Measurements from ENCODE around the gene SLC6A19.
A peak's percentile ranks its signal among the peaks of the same experiment; 100 is the strongest.

Gene SLC6A19

DNA sequence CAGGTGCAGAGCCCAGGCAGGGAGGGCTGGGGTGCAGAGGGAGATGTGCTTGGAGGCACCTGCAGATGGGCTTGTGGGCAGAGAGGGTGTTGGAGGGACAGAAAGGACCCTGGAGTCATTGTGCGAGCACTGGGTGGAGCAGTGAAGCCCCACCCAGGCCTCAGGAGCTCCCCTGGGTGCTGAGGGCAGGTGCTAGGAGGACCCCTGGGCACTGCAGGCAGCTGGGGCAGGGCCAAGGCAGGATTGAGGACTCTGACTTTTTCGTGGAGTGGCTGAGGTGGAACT is 13.5 kb downstream of the SLC6A19 start:
- DNase-seq, result no peak
- Histone ChIP-seq H3K18ac (ENCODE audit: low read depth in 1 of 2, low read length in 2 of 2) (no peak overlapping the region), H3K9me3 (ENCODE audit: control insufficient read depth, low read length) (peaks cover 8% of the 10 kb centered on the region), H3K79me1 (replicated peaks; ENCODE audit: low read length, poor library complexity, severe bottlenecking) (no peaks in the 10 kb centered on the region), H3K14ac (ENCODE audit: low read length in 2 of 2) (no peak overlapping the region), H3K4me2 (ENCODE audit: low read length, poor library complexity, severe bottlenecking) (no peak overlapping the region), H3K4me1 (ENCODE audit: control insufficient read depth, insufficient read depth, low read depth, low read length) (peaks cover 5% of the 10 kb centered on the region), H3K36me3 (ENCODE audit: control insufficient read depth in 1 of 2, insufficient read depth in 2 of 2, low read depth in 1 of 2, low read length in 2 of 2) (no peaks in the 10 kb centered on the region), H3K4ac (ENCODE audit: low read depth in 1 of 2, low read length in 2 of 2) (no peak overlapping the region), H4K91ac (ENCODE audit: low read length) (no peak overlapping the region), H2BK12ac (ENCODE audit: low read length in 2 of 2) (no peak overlapping the region), H3K27ac (ENCODE audit: low read length, poor library complexity, severe bottlenecking) (no peak overlapping the region), H3K23ac (ENCODE audit: low read length in 2 of 2) (no peak overlapping the region), H2BK15ac (ENCODE audit: low read depth, poor library complexity, severe bottlenecking) (no peak overlapping the region), H4K8ac (ENCODE audit: low read length) (no peak overlapping the region), H2AK5ac (ENCODE audit: low read length, severe bottlenecking) (no peak overlapping the region), H2BK120ac (ENCODE audit: low read depth, low read length) (no peak overlapping the region), H3K4me3 (ENCODE audit: insufficient read depth in 1 of 2, low read depth in 1 of 2, low read length in 2 of 2) (no peak overlapping the region), H2BK5ac (ENCODE audit: low read depth, low read length, poor library complexity, severe bottlenecking) (no peak overlapping the region), H3K27me3 (ENCODE audit: control insufficient read depth in 1 of 2, insufficient read depth in 1 of 2, low read length in 2 of 2) (peaks cover 0 to 21% of the 10 kb centered on the region in 2 experiments), H2AFZ (ENCODE audit: low read depth, low read length) (no peak overlapping the region), H3K9ac (ENCODE audit: low read length) (no peak overlapping the region)
- 92% methylated on average over 1 of the region's 2 CpGs for WGBS

DNA sequence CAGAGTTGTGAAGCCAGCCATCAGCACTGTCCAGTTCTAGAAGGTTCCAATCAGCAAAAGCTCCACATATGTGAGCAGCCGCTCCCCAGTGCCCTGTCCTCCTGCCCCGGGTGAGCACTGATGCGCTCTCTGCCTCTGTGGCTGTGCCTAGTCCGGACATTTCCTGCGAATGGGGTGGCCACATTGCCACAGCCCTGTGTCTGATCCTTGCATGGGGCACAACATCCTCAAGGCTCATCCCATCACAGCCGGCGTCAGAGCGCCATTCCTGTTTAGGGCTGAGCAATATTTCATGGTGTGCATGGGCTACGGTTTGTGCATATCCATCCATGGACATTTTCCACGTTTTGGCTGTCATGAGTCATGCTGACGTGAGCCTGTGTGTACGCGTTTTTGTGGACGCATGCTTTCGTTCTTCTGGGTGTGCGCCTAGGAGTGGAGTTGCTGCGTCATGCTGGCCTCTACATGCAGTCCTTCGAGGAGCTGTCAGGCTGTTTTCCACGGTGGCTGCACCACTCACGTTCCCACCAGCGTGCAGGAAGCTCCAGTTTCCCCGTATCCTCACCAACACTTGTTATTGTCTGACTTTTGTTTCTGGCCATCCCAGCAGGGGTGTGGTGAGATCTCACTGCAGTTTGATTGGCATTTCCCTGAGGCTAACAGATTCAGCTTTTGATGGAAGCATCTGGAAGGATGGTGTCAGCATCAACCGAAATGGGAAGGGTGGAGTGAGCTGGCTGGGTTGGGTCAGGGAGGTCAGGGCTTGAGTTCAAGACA is 14.1 kb downstream of the SLC6A19 start:
- Histone ChIP-seq H3K4me3 (ENCODE audit: insufficient read depth in 1 of 2, low read depth in 1 of 2, low read length in 2 of 2) (no peak overlapping the region), H3K4ac (ENCODE audit: low read depth in 1 of 2, low read length in 2 of 2) (no peak overlapping the region), H3K36me3 (ENCODE audit: control insufficient read depth in 1 of 2, insufficient read depth in 2 of 2, low read depth in 1 of 2, low read length in 2 of 2) (no peaks in the 10 kb centered on the region), H3K18ac (ENCODE audit: low read depth in 1 of 2, low read length in 2 of 2) (no peak overlapping the region), H3K4me2 (ENCODE audit: low read length, poor library complexity, severe bottlenecking) (no peak overlapping the region), H2BK15ac (ENCODE audit: low read depth, poor library complexity, severe bottlenecking) (no peak overlapping the region), H3K9me3 (ENCODE audit: control insufficient read depth, low read length) (peaks cover 8% of the 10 kb centered on the region), H2AFZ (ENCODE audit: low read depth, low read length) (no peak overlapping the region), H2AK5ac (ENCODE audit: low read length, severe bottlenecking) (no peak overlapping the region), H2BK12ac (ENCODE audit: low read length in 2 of 2) (no peak overlapping the region), H3K79me1 (replicated peaks; ENCODE audit: low read length, poor library complexity, severe bottlenecking) (no peaks in the 10 kb centered on the region), H3K27ac (ENCODE audit: low read length, poor library complexity, severe bottlenecking) (no peak overlapping the region), H3K27me3 (ENCODE audit: control insufficient read depth in 1 of 2, insufficient read depth in 1 of 2, low read length in 2 of 2) (peaks cover 0 to 16% of the 10 kb centered on the region in 2 experiments), H2BK120ac (ENCODE audit: low read depth, low read length) (no peak overlapping the region), H4K8ac (ENCODE audit: low read length) (no peak overlapping the region), H2BK5ac (ENCODE audit: low read depth, low read length, poor library complexity, severe bottlenecking) (no peak overlapping the region), H3K9ac (ENCODE audit: low read length) (no peak overlapping the region), H3K4me1 (ENCODE audit: control insufficient read depth, insufficient read depth, low read depth, low read length) (peaks cover 5% of the 10 kb centered on the region), H3K14ac (ENCODE audit: low read length in 2 of 2) (no peak overlapping the region), H3K23ac (ENCODE audit: low read length in 2 of 2) (no peak overlapping the region), H4K91ac (ENCODE audit: low read length) (no peak overlapping the region)
- DNase-seq, result no peak
- whole genome bisulfite sequencing, result 93% methylated on average over 21 of the region's 23 CpGs

DNA sequence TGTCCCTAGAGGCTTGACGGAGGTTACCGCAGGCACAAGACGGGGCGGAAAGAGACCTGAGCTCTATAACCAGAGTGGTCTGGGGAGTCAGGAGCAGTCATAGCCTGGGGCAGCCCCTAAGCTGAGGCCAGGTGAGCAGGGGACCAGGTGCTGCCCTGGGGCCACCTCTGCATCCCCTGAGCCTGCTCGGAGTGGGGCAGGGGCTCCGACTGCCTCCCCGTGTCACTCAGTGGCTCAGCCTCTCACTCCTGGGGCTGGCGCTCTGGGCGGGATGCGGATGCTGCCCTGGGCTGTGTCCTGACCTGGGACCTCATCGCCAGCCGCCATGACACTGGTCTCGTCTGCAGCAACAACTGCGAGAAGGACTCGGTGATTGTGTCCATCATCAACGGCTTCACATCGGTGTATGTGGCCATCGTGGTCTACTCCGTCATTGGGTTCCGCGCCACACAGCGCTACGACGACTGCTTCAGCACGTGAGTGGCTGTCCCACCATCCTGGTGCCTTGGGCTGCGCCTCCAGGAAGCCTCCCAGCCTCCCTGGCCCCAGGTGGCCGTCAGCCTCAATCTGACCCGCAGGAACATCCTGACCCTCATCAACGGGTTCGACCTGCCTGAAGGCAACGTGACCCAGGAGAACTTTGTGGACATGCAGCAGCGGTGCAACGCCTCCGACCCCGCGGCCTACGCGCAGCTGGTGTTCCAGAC is 15.0 kb downstream of the SLC6A19 start:
- H3K23ac ChIP-seq (ENCODE audit: low read length in 2 of 2), result no peak overlapping the region
- H3K4me1 ChIP-seq (ENCODE audit: control insufficient read depth, insufficient read depth, low read depth, low read length), result peaks cover 5% of the 10 kb centered on the region
- no peak overlapping the region for H3K18ac ChIP-seq (ENCODE audit: low read depth in 1 of 2, low read length in 2 of 2)
- no peak overlapping the region for H2AK5ac ChIP-seq (ENCODE audit: low read length, severe bottlenecking)
- H2BK12ac ChIP-seq (ENCODE audit: low read length in 2 of 2), result no peak overlapping the region
- H3K4ac ChIP-seq (ENCODE audit: low read depth in 1 of 2, low read length in 2 of 2), result no peak overlapping the region
- no peak overlapping the region for H2BK15ac ChIP-seq (ENCODE audit: low read depth, poor library complexity, severe bottlenecking)
- H3K4me3 ChIP-seq (ENCODE audit: insufficient read depth in 1 of 2, low read depth in 1 of 2, low read length in 2 of 2), result no peak overlapping the region
- H4K8ac ChIP-seq (ENCODE audit: low read length), result peak overlapping the region; percentile 27
- H3K9me3 ChIP-seq (ENCODE audit: control insufficient read depth, low read length), result peaks cover 8% of the 10 kb centered on the region
- H3K9ac ChIP-seq (ENCODE audit: low read length), result no peak overlapping the region
- 94% methylated on average over 38 of the region's 38 CpGs for WGBS
- H2BK120ac ChIP-seq (ENCODE audit: low read depth, low read length), result no peak overlapping the region
- no peak overlapping the region for H3K14ac ChIP-seq (ENCODE audit: low read length in 2 of 2)
- H3K36me3 ChIP-seq (ENCODE audit: control insufficient read depth in 1 of 2, insufficient read depth in 2 of 2, low read depth in 1 of 2, low read length in 2 of 2), result no peaks in the 10 kb centered on the region
- no peak overlapping the region for H3K27ac ChIP-seq (ENCODE audit: low read length, poor library complexity, severe bottlenecking)
- H3K27me3 ChIP-seq (ENCODE audit: control insufficient read depth in 1 of 2, insufficient read depth in 1 of 2, low read length in 2 of 2), result peaks cover 0 to 21% of the 10 kb centered on the region in 2 experiments
- H2AFZ ChIP-seq (ENCODE audit: low read depth, low read length), result no peak overlapping the region
- no peak overlapping the region for H3K4me2 ChIP-seq (ENCODE audit: low read length, poor library complexity, severe bottlenecking)
- no peak overlapping the region for H4K91ac ChIP-seq (ENCODE audit: low read length)
- DNase-seq, result no peak
- H3K79me1 ChIP-seq (replicated peaks; ENCODE audit: low read length, poor library complexity, severe bottlenecking), result no peaks in the 10 kb centered on the region
- no peak overlapping the region for H2BK5ac ChIP-seq (ENCODE audit: low read depth, low read length, poor library complexity, severe bottlenecking)

DNA sequence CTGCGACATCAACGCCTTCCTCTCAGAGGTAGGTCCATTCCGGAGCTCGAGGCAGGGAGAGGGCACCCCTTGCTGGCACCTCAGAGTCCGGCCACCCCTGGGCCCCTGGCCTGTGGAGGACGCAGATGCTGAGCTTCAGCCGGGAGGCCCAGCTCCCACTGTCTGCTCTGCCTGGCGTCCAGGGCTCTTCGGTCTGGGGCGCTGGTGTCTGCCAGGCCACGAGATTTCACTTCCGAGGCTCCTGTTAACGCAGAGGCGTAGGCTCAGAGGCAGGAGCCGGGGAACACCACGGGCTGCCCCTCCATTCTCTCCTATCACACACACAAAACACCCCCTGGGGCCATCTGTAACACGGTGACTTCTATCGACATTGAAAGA is 15.5 kb downstream of the SLC6A19 start:
- Histone ChIP-seq H2BK120ac (ENCODE audit: low read depth, low read length) (no peak overlapping the region), H2AFZ (ENCODE audit: low read depth, low read length) (no peak overlapping the region), H2BK5ac (ENCODE audit: low read depth, low read length, poor library complexity, severe bottlenecking) (no peak overlapping the region), H2BK12ac (ENCODE audit: low read length in 2 of 2) (no peak overlapping the region), H3K9ac (ENCODE audit: low read length) (no peak overlapping the region), H3K4ac (ENCODE audit: low read depth in 1 of 2, low read length in 2 of 2) (no peak overlapping the region), H3K27me3 (ENCODE audit: control insufficient read depth in 1 of 2, insufficient read depth in 1 of 2, low read length in 2 of 2) (peaks cover 0 to 21% of the 10 kb centered on the region in 2 experiments), H4K91ac (ENCODE audit: low read length) (no peak overlapping the region), H3K18ac (ENCODE audit: low read depth in 1 of 2, low read length in 2 of 2) (no peak overlapping the region), H3K9me3 (ENCODE audit: control insufficient read depth, low read length) (peaks cover 8% of the 10 kb centered on the region), H3K23ac (ENCODE audit: low read length in 2 of 2) (no peak overlapping the region), H3K4me1 (ENCODE audit: control insufficient read depth, insufficient read depth, low read depth, low read length) (peaks cover 1% of the 10 kb centered on the region), H3K36me3 (ENCODE audit: control insufficient read depth in 1 of 2, insufficient read depth in 2 of 2, low read depth in 1 of 2, low read length in 2 of 2) (no peaks in the 10 kb centered on the region), H2AK5ac (ENCODE audit: low read length, severe bottlenecking) (no peak overlapping the region), H3K14ac (ENCODE audit: low read length in 2 of 2) (no peak overlapping the region), H3K4me3 (ENCODE audit: insufficient read depth in 1 of 2, low read depth in 1 of 2, low read length in 2 of 2) (no peak overlapping the region), H3K27ac (ENCODE audit: low read length, poor library complexity, severe bottlenecking) (no peak overlapping the region), H3K79me1 (replicated peaks; ENCODE audit: low read length, poor library complexity, severe bottlenecking) (no peaks in the 10 kb centered on the region), H3K4me2 (ENCODE audit: low read length, poor library complexity, severe bottlenecking) (no peak overlapping the region), H2BK15ac (ENCODE audit: low read depth, poor library complexity, severe bottlenecking) (no peak overlapping the region), H4K8ac (ENCODE audit: low read length) (no peak overlapping the region)
- 86% methylated on average over 18 of the region's 18 CpGs for WGBS
- DNase-seq, result no peak

Measured in mesenchymal stem cell (in vitro differentiated cells and primary cell).